Measurements from ENCODE around the gene UCK2. TPM values are rescaled to one million over a fixed set of nuclear protein-coding genes. Genes with fewer than 3 reads are reported as not detected.

Gene UCK2
- total and polyA plus RNA-seq, 10 of the 15 experiments (the other 5 are each of a cell fraction or from before 2014, with no cell fraction given): 55.3 to 106 (median 84.9) TPM

- no peak for TF ChIP-seq ZBTB40 (IDR thresholded peaks at IDR 0.05; ENCODE audit: borderline replicate concordance)
- TF ChIP-seq TCF3 (IDR thresholded peaks at IDR 0.05; ENCODE audit: borderline replicate concordance, insufficient read depth, low read depth, low read length): no peak
- TF ChIP-seq TBL1XR1 (IDR thresholded peaks at IDR 0.05; ENCODE audit: low read depth, low read length): no peak
- no peak for TF ChIP-seq POLR2AphosphoS5 (IDR thresholded peaks at IDR 0.05; ENCODE audit: low read length)
- no peak for TF ChIP-seq E4F1 (IDR thresholded peaks at IDR 0.05; ENCODE audit: borderline replicate concordance, partially characterized antibody)
- no peak for TF ChIP-seq EZH2 (IDR thresholded peaks at IDR 0.05; ENCODE audit: borderline replicate concordance, control insufficient read depth, low read depth, low read length)
- TF ChIP-seq RUNX3 (IDR thresholded peaks at IDR 0.05; ENCODE audit: low read length): peak; percentile 89
- TF ChIP-seq CREB1 (IDR thresholded peaks at IDR 0.05; ENCODE audit: low read depth): peak; percentile 38; the same call in 1 of the 2 replicates
- no peak for TF ChIP-seq MEF2B (IDR thresholded peaks at IDR 0.05; ENCODE audit: partially characterized antibody, poor library complexity, severe bottlenecking)
- TF ChIP-seq SMC3 (IDR thresholded peaks at IDR 0.05; ENCODE audit: borderline replicate concordance, low read length): no peak
- TF ChIP-seq SMAD1 (IDR thresholded peaks at IDR 0.05; ENCODE audit: low read depth, partially characterized antibody): no peak
- no peak for TF ChIP-seq MLLT1 (IDR thresholded peaks at IDR 0.05)
- TF ChIP-seq NRF1 (conservative IDR thresholded peaks at IDR 0.05; ENCODE audit: low read depth, low read length): no peak
- TF ChIP-seq PAX5 (IDR thresholded peaks at IDR 0.05; ENCODE audit: borderline replicate concordance, low read depth, low read length): no peak
- no peak for TF ChIP-seq PRDM15 (CRISPR knock-in tag; IDR thresholded peaks at IDR 0.05)
- no peak for TF ChIP-seq GABPA (IDR thresholded peaks at IDR 0.05; ENCODE audit: low read depth)
- TF ChIP-seq ATF7 (IDR thresholded peaks at IDR 0.05; ENCODE audit: low read depth): no peak
- TF ChIP-seq TAF1 (IDR thresholded peaks at IDR 0.05; ENCODE audit: borderline replicate concordance, low read depth, low read length): no peak
- no peak for TF ChIP-seq NBN (IDR thresholded peaks at IDR 0.05)
Observed at GRCh38 chr1:165842671-165843129, 15.3 kb downstream of the UCK2 start (continued).
